ENCODE data around the gene TOX2. TPM values are rescaled to one million over a fixed set of nuclear protein-coding genes. Genes with fewer than 3 reads are reported as not detected.

The TOX2 gene
- total RNA-seq, 1 experiment from 2014 or later, result 117 TPM

DNA sequence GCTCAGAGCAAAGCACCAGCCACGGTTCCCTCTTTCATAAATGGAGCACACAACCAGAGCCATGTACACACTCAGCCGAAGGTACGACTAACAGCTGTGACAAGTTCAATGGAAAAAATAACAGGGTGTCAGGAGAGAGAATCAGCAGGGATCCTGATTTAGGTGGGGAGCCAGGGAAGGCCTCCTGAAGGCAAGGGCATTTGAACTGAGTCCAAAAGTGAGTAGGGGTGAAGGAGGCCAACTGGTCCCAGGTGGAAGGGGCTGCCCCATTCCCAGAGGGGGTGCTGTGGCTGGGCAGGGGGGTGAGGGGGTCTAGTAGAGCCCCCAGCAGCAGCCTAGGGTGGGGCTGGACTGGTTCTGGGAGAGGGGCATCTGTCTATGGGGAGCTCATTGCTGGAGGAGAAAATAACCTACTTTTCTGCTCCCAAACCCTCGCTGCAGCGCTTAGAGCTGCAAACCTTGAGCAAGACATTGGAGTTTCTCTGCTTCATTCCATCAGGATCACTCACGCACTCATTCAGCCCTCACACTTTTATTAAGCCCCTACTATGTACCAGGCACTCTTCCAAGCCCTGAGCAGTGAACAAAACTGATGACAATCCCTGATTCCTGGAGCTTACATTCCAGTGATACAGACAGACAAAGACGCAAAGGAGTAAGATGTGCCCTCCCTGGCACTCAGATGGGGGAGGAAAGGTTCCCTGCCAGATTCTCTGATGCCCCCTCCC is 113.5 kb downstream of the TOX2 start:
- ChIA-PET CTCF (no interaction called here), POLR2A (ENCODE audit: low non-redundant PET) (no interaction called here)
- Histone ChIP-seq H3K36me3 (ENCODE audit: insufficient read depth, low read length, poor library complexity, severe bottlenecking) (no peaks in the 10 kb centered on the region), H3K4me1 (ENCODE audit: insufficient read depth, low read length, poor library complexity, severe bottlenecking) (peaks cover 40% of the 10 kb centered on the region), H3K4me3 (ENCODE audit: low read depth, low read length, poor library complexity, severe bottlenecking) (no peak overlapping the region), H3K9me3 (ENCODE audit: low read depth, low read length, poor library complexity, severe bottlenecking) (no peaks in the 10 kb centered on the region), H3K27me3 (replicated peaks; ENCODE audit: insufficient read depth, low read depth, low read length, poor library complexity) (no peaks in the 10 kb centered on the region), H3K27ac (ENCODE audit: low read depth, low read length, poor library complexity, severe bottlenecking) (no peak overlapping the region)
- TF ChIP-seq, protein P1, sequence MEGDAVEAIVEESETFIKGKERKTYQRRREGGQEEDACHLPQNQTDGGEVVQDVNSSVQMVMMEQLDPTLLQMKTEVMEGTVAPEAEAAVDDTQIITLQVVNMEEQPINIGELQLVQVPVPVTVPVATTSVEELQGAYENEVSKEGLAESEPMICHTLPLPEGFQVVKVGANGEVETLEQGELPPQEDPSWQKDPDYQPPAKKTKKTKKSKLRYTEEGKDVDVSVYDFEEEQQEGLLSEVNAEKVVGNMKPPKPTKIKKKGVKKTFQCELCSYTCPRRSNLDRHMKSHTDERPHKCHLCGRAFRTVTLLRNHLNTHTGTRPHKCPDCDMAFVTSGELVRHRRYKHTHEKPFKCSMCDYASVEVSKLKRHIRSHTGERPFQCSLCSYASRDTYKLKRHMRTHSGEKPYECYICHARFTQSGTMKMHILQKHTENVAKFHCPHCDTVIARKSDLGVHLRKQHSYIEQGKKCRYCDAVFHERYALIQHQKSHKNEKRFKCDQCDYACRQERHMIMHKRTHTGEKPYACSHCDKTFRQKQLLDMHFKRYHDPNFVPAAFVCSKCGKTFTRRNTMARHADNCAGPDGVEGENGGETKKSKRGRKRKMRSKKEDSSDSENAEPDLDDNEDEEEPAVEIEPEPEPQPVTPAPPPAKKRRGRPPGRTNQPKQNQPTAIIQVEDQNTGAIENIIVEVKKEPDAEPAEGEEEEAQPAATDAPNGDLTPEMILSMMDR (conservative IDR thresholded peaks at IDR 0.05; ENCODE audit: low read depth, low read length), result no peak
- TF ChIP-seq EZH2 (IDR thresholded peaks at IDR 0.05; ENCODE audit: borderline replicate concordance, low read depth, low read length, poor library complexity, severe bottlenecking), result no peak
- no TSS peak for BruUV-seq (replicated peaks)
- intact Hi-C loops (cut with micrococcal nuclease; ENCODE audit: unreplicated experiment), result no loop called here
- DNase-seq (ENCODE audit: low spot score), result no peak

GRCh38 chr20:44028868-44029847 is 114.5 kb downstream of the TOX2 start:
- DNase-seq (ENCODE audit: low spot score), result no peak
- no peak for TF ChIP-seq EZH2 (IDR thresholded peaks at IDR 0.05; ENCODE audit: borderline replicate concordance, low read depth, low read length, poor library complexity, severe bottlenecking)
- TF ChIP-seq, protein P1 (conservative IDR thresholded peaks at IDR 0.05; ENCODE audit: low read depth, low read length), result no peak
- no peaks in the 10 kb centered on the region for H3K27me3 ChIP-seq (replicated peaks; ENCODE audit: insufficient read depth, low read depth, low read length, poor library complexity)
- H3K36me3 ChIP-seq (ENCODE audit: insufficient read depth, low read length, poor library complexity, severe bottlenecking), result no peaks in the 10 kb centered on the region
- ChIA-PET CTCF (no interaction called here), POLR2A (ENCODE audit: low non-redundant PET) (interaction anchor here (0.6 to 0.7 kb wide), 2 partner anchors 12 to 131 kb away, joined by 3 to 4 read pairs; no protein-coding TSS in a partner anchor)
- H3K9me3 ChIP-seq (ENCODE audit: low read depth, low read length, poor library complexity, severe bottlenecking), result no peaks in the 10 kb centered on the region
- H3K4me1 ChIP-seq (ENCODE audit: insufficient read depth, low read length, poor library complexity, severe bottlenecking), result peaks cover 40% of the 10 kb centered on the region
- intact Hi-C loops (cut with micrococcal nuclease; ENCODE audit: unreplicated experiment), result no loop called here
- H3K4me3 ChIP-seq (ENCODE audit: low read depth, low read length, poor library complexity, severe bottlenecking), result no peak overlapping the region
- no TSS peak for BruUV-seq (replicated peaks)
- no peak overlapping the region for H3K27ac ChIP-seq (ENCODE audit: low read depth, low read length, poor library complexity, severe bottlenecking)

GRCh38 chr20:44029848-44030230 is 115.2 kb downstream of the TOX2 start:
- intact Hi-C loops (cut with micrococcal nuclease; ENCODE audit: unreplicated experiment), result no loop called here
- Histone ChIP-seq H3K27ac (ENCODE audit: low read depth, low read length, poor library complexity, severe bottlenecking) (no peak overlapping the region), H3K9me3 (ENCODE audit: low read depth, low read length, poor library complexity, severe bottlenecking) (no peaks in the 10 kb centered on the region), H3K27me3 (replicated peaks; ENCODE audit: insufficient read depth, low read depth, low read length, poor library complexity) (no peaks in the 10 kb centered on the region), H3K4me3 (ENCODE audit: low read depth, low read length, poor library complexity, severe bottlenecking) (no peak overlapping the region), H3K4me1 (ENCODE audit: insufficient read depth, low read length, poor library complexity, severe bottlenecking) (peaks cover 40% of the 10 kb centered on the region), H3K36me3 (ENCODE audit: insufficient read depth, low read length, poor library complexity, severe bottlenecking) (no peaks in the 10 kb centered on the region)
- TF ChIP-seq EZH2 (IDR thresholded peaks at IDR 0.05; ENCODE audit: borderline replicate concordance, low read depth, low read length, poor library complexity, severe bottlenecking), result no peak
- TF ChIP-seq, protein P1 (conservative IDR thresholded peaks at IDR 0.05; ENCODE audit: low read depth, low read length), result no peak
- ChIA-PET CTCF (no interaction called here), POLR2A (ENCODE audit: low non-redundant PET) (no interaction called here)
- BruUV-seq (replicated peaks), result no TSS peak
- no peak for DNase-seq (ENCODE audit: low spot score)

All from A673 (cell line).